Calu3 (cell line): ENCODE results near the gene SLC27A5. TPM values are rescaled to one million over a fixed set of nuclear protein-coding genes. Genes with fewer than 3 reads are reported as not detected.
"Not testable (repeated sequence)": the region's sequence is repeated elsewhere in the genome, so short reads cannot be mapped to it uniquely, and the experiment has no call there.

Source experiments
- BruUV-seq: library from RNA; stranded (reverse); fragments of 400-500 nt; replicated peaks from 2 replicates; lab custom pipeline; 2021; lab: Mats Ljungman, UMichigan
- CTCF ChIA-PET: fragments of 300-600 bp; sonication (Branson Sonifier 250); formaldehyde crosslinking; loops from one replicate; lab custom pipeline; 2022; ENCODE audit warnings: antibody characterized with exemption; lab: Charles Lee
- DNase-seq: peaks from one replicate; pipeline ENCODE4 v3.0.0; 2022
- H3K27ac Mint-ChIP-seq: one replicate; pipeline ENCODE4 v1.8.0; 2022; ENCODE audit warnings: mixed read lengths; ENCODE audit not compliant: unreplicated experiment
- H3K27me3 Mint-ChIP-seq: one replicate; pipeline ENCODE4 v1.8.0; 2022; ENCODE audit warnings: mixed read lengths; ENCODE audit not compliant: unreplicated experiment
- H3K36me3 Mint-ChIP-seq: one replicate; pipeline ENCODE4 v1.8.0; 2022; ENCODE audit warnings: mild to moderate bottlenecking, moderate library complexity, mixed read lengths; ENCODE audit not compliant: insufficient read depth, unreplicated experiment
- H3K4me1 Mint-ChIP-seq: one replicate; pipeline ENCODE4 v1.8.0; 2022; ENCODE audit warnings: mild to moderate bottlenecking, low read depth, mixed read lengths; ENCODE audit not compliant: unreplicated experiment
- H3K4me3 Mint-ChIP-seq: one replicate; pipeline ENCODE4 v1.8.0; 2022; ENCODE audit warnings: mild to moderate bottlenecking, low read depth, moderate library complexity, mixed read lengths; ENCODE audit not compliant: unreplicated experiment
- H3K9me3 Mint-ChIP-seq: one replicate; pipeline ENCODE4 v1.8.0; 2022; ENCODE audit warnings: low read depth, mixed read lengths; ENCODE audit not compliant: unreplicated experiment
- intact Hi-C: fragments of 100-400 bp; cut with micrococcal nuclease; formaldehyde crosslinking; loops from one replicate; pipeline ENCODE4 v1.10.0; 2022; ENCODE audit not compliant: unreplicated experiment
- total RNA-seq: library from RNA; stranded (reverse); gene quantifications from 2 replicates; pipeline ENCODE4 v1.2.3, GENCODE V29; 2022
- TF ChIP-seq, protein P1 (sequence below): fragments of 200-600 bp; IDR thresholded peaks from one replicate; pipeline ENCODE4 v1.8.0; 2022; ENCODE audit warnings: antibody characterized with exemption; ENCODE audit not compliant: unreplicated experiment

The SLC27A5 gene
- total RNA-seq, 1 experiment from 2014 or later = 3.7 TPM

DNA sequence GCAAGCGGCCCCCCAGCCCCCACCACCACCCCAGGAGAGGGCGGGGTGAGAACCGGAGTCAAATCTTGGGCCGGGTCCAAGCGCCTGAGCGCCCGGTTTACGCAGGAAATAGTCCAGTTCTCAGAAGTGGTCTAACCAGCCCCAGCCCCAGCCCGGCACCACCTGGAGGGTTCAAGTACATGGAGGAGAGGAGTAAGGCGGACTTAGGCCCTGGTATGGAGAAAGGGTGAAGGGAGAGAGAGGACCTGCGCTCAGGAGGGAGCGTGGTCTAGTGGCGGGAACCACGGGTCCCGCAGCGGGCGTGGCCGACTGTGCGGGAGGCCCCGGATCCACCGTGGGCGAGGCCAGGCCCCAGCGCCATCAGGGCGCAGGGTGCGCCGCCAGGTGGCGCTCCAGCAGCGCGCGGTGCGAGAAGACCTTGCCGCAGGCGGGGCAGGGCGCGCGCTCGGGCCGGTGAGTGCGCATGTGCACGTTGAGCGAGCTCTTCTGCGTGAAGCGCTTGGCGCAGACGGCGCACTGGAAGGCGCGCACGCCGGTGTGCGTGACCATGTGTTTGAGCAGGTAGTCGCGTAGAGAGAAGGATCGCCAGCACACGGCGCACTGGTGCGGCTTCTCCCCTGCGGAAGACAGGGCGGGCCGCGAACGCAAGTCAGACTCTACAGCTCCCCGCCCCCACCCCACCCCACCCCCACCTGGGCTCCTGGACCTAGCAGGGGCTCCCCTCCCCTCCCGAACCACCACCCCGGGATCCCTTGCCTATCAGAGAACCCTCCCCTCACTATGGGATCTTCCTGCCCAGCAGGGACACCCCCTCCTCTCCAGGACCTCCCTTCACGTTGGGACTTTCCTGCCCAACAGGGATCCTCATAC is 2.1 kb upstream of the SLC27A5 start:
- DNase-seq = peak; percentile 93
- H3K27me3 Mint-ChIP-seq = no peaks in the 10 kb centered on the region
- H3K9me3 Mint-ChIP-seq = no peaks in the 10 kb centered on the region
- peak overlapping the region; percentile 69 for H3K4me3 Mint-ChIP-seq
- H3K36me3 Mint-ChIP-seq = peaks cover 71% of the 10 kb centered on the region
- CTCF ChIA-PET = interaction anchor here (0.6 to 1.3 kb wide), 6 partner anchors 9 to 169 kb away, joined by 3 to 7 read pairs (median 4); partner anchors contain the start of genes CHMP2A, ZNF446 and ZNF584
- H3K4me1 Mint-ChIP-seq = peaks cover 33% of the 10 kb centered on the region
- H3K27ac Mint-ChIP-seq = peak overlapping the region; percentile 73
- BruUV-seq = no TSS peak
- TF ChIP-seq, protein P1, sequence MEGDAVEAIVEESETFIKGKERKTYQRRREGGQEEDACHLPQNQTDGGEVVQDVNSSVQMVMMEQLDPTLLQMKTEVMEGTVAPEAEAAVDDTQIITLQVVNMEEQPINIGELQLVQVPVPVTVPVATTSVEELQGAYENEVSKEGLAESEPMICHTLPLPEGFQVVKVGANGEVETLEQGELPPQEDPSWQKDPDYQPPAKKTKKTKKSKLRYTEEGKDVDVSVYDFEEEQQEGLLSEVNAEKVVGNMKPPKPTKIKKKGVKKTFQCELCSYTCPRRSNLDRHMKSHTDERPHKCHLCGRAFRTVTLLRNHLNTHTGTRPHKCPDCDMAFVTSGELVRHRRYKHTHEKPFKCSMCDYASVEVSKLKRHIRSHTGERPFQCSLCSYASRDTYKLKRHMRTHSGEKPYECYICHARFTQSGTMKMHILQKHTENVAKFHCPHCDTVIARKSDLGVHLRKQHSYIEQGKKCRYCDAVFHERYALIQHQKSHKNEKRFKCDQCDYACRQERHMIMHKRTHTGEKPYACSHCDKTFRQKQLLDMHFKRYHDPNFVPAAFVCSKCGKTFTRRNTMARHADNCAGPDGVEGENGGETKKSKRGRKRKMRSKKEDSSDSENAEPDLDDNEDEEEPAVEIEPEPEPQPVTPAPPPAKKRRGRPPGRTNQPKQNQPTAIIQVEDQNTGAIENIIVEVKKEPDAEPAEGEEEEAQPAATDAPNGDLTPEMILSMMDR = peak; percentile 96
- intact Hi-C loops = no loop called here

DNA sequence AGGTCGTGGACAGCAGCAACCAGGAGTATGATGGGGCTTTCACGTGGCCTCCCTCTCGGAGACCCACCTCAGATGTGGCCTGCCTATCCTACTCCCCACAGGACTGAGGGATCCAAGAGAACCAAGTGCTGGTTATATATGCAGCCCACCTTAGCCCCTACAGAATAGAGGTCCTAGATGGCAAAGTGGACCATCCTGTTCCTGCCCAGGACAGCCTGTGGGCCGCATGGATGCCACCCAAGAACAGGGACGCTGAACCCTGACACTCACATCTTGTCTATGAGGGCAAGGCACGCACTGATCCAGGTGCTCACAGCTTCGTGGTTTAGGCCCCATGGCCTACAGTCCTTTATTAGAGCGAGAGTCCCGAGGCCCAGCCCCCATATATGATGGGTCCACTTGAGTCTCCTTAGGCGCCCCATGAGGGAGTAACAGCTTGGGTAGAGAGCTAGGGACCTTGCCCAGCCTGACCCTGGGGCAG is 1.5 kb upstream of the SLC27A5 start:
- TF ChIP-seq, protein P1 = no peak
- Mint-ChIP-seq H3K9me3 (no peaks in the 10 kb centered on the region), H3K36me3 (peaks cover 64% of the 10 kb centered on the region), H3K27ac (peak overlapping the region; percentile 73), H3K4me1 (peaks cover 26% of the 10 kb centered on the region), H3K4me3 (peak overlapping the region; percentile 69), H3K27me3 (no peaks in the 10 kb centered on the region)
- BruUV-seq = no TSS peak
- CTCF ChIA-PET = interaction anchor here (0.7 to 1.3 kb wide), 4 partner anchors 9 to 168 kb away, joined by 3 to 7 read pairs (median 4); partner anchors contain the start of genes CHMP2A and ZNF446
- intact Hi-C loops = no loop called here
- no peak for DNase-seq

DNA sequence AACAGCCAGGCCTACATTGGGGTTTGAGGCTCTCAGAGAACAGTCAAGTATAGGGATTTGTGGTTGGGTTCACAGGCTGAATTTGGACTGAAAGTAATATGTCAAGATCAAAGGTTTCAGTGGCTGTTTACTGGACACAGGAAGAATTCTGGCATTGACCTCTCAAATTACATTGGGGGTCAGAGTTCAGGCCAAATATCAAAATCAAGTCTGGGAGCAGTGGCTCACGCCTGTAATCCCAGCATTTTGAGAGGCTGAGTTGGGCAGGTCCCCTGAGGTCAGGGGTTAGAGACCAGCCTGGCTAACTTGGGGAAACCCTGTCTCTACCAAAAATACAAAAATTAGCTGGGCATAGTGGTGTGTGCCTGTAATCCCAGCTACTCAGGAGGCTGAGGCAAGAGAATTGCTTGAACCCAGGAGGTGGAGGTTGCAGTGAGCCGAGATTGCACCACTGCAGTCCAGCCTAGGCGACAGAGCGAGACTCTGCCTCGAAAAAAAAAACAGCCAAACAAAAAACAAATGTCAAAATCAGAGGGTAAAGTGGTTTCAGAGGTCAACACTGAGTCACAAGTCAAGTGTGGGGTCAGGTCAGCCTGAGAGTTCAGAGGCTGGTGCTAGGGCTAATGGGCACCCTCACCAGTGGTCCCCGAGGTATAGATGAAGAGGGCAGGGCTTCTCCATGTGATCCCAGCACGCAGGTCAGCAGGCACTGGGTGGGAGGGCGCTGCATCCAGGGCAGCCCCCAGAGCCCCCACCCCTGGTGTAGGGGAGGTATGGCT is 1.5 kb downstream of the SLC27A5 start:
- DNase-seq = no peak
- CTCF ChIA-PET = no interaction called here
- Mint-ChIP-seq H3K9me3 (no peaks in the 10 kb centered on the region), H3K4me3 (no peak overlapping the region), H3K36me3 (peaks cover 36% of the 10 kb centered on the region), H3K27ac (no peak overlapping the region), H3K4me1 (peaks cover 11% of the 10 kb centered on the region), H3K27me3 (no peaks in the 10 kb centered on the region)
- TF ChIP-seq, protein P1 = no peak
- BruUV-seq = no TSS peak
- intact Hi-C loops = no loop called here

DNA sequence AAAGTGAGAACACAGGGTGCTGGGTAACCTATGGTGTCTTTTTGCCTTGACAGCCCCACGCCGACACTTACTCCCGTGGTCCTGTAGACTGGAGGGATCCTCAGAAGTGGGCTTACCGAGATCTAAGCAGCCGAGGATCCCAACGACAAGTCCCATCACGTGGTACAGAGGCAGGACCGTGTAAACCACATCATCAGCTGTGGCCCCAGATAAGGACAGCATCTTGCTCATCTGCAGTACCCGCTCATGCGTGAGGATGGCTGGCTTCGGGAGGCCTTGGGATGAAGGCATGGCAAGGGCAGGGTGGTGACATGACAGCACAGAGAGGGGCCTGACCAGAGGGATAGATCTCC is 2.1 kb downstream of the SLC27A5 start:
- no TSS peak for BruUV-seq
- Mint-ChIP-seq H3K27ac (no peak overlapping the region), H3K4me3 (no peak overlapping the region), H3K27me3 (no peaks in the 10 kb centered on the region), H3K36me3 (peaks cover 32% of the 10 kb centered on the region), H3K9me3 (no peaks in the 10 kb centered on the region), H3K4me1 (peaks cover 10% of the 10 kb centered on the region)
- TF ChIP-seq, protein P1 = no peak
- no peak for DNase-seq
- intact Hi-C loops = no loop called here
- CTCF ChIA-PET = no interaction called here

DNA sequence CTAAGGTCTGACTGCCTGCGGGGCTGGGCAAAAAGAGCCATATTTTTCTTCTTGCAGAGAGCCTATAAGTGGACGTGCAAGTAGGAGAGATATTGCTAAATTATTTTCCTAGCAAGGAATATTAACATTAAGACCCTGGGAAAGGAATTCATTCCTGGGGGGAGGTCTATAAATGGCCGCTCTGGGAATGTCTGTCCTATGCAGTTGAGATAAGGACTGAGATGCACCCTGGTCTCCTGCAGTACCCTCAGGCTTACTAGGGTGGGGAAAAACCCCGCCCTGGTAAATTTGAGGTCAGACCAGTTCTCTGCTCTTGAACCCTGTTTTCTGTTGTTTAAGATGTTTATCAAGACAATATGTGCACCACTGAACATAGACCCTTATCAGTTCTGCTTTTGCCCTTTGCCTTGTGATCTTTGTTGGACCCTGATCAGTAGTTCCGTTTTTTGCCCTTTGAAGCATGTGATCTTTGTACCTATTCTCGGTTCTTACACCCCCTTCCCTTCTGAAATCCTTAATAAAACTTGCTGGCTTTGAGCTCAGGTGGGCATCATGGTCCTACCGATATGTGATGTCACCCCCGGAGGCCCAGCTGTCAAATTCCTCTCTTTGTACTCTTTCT is 4.1 kb downstream of the SLC27A5 start:
- DNase-seq, H3K27me3 Mint-ChIP-seq, H3K27ac Mint-ChIP-seq, H3K4me1 Mint-ChIP-seq, intact Hi-C loops, H3K4me3 Mint-ChIP-seq, CTCF ChIA-PET, BruUV-seq, H3K9me3 Mint-ChIP-seq: not testable (repeated sequence)
- peaks cover 12% of the 10 kb centered on the region for H3K36me3 Mint-ChIP-seq
